K562 (cell line): ENCODE results near the gene ST6GALNAC1. TPM values are rescaled to one million over a fixed set of nuclear protein-coding genes. Genes with fewer than 3 reads are reported as not detected.

Experiments
- ATF1 ChIP-seq, 2 experiments: fragments of 450-650 bp in 1 of 2; IDR thresholded peaks; 2 replicates each; pipeline ENCODE4 v1.6.1; 2016; ENCODE audit warnings: missing compliant biosample characterization in 1 of 2, missing genetic modification characterization in 1 of 2
- DIDO1 ChIP-seq: fragments of 450-650 bp; IDR thresholded peaks from 2 replicates; pipeline ENCODE4 v1.6.1; 2016; ENCODE audit warnings: low read depth, missing biosample characterization, missing genetic modification characterization
- EGR1 ChIP-seq: fragments of 450-650 bp; conservative IDR thresholded peaks from 2 replicates; pipeline ENCODE4 v1.6.1; 2017; ENCODE audit warnings: mild to moderate bottlenecking
- ESRRA ChIP-seq: fragments of 450-650 bp; IDR thresholded peaks from 2 replicates; pipeline ENCODE4 v1.6.1; 2014; ENCODE audit warnings: low read depth, mild to moderate bottlenecking, moderate library complexity, borderline replicate concordance
- FOXJ2 ChIP-seq: fragments of 200-800 bp; sonication (Bioruptor generic); IDR thresholded peaks from 2 replicates; pipeline ENCODE4 v1.6.1; 2016; ENCODE audit warnings: missing genetic modification characterization, missing compliant biosample characterization
- GTF2E2 ChIP-seq: fragments of 200-800 bp; sonication (Bioruptor generic); IDR thresholded peaks from 2 replicates; pipeline ENCODE4 v1.6.1; 2016; ENCODE audit warnings: missing genetic modification characterization, missing compliant biosample characterization
- HDAC1 ChIP-seq, 2 experiments: fragments of 450-650 bp; IDR thresholded peaks; 2 replicates each; pipeline ENCODE4 v1.6.1; 2016 to 2017; ENCODE audit warnings: inconsistent platforms in 1 of 2, mild to moderate bottlenecking in 1 of 2, moderate library complexity in 1 of 2
- HES1 ChIP-seq: fragments of 450-650 bp; IDR thresholded peaks from 2 replicates; pipeline ENCODE4 v1.6.1; 2016; ENCODE audit warnings: low read depth, mild to moderate bottlenecking, moderate library complexity
- HNRNPLL ChIP-seq: fragments of 200-400 bp; formaldehyde crosslinking; IDR thresholded peaks from 2 replicates; pipeline ENCODE4 v1.6.1; 2017; ENCODE audit warnings: low read length, low read depth, mild to moderate bottlenecking; ENCODE audit not compliant: poor library complexity, severe bottlenecking
- JUND ChIP-seq, 2 experiments: IDR thresholded peaks; 2 replicates in 1 of 2; 3 replicates in 1 of 2; pipeline ENCODE4 v1.6.1; 2011; ENCODE audit warnings: borderline replicate concordance in 2 of 2, low read depth in 2 of 2, low read length in 2 of 2, improper control_type of control experiment in 1 of 2, missing biosample characterization in 1 of 2, missing genetic modification characterization in 1 of 2, missing genetic modification reagents in 1 of 2
- MCM2 ChIP-seq: fragments of 450-650 bp; IDR thresholded peaks from 2 replicates; pipeline ENCODE4 v1.6.1; 2017; ENCODE audit warnings: low read depth, mild to moderate bottlenecking
- MNT ChIP-seq, 2 experiments: fragments of 450-650 bp; conservative IDR thresholded peaks; 2 replicates each; pipeline ENCODE4 v1.6.1; 2017; ENCODE audit warnings: mild to moderate bottlenecking in 2 of 2, moderate library complexity in 2 of 2
- OTX1 ChIP-seq: fragments of 450-650 bp; formaldehyde crosslinking; IDR thresholded peaks from 2 replicates; pipeline ENCODE4 v1.4.0; 2022; ENCODE audit warnings: mild to moderate bottlenecking
- PML ChIP-seq: IDR thresholded peaks from 2 replicates; pipeline ENCODE4 v1.6.1; 2012; ENCODE audit warnings: low read length, inconsistent platforms
- POLR2B ChIP-seq: fragments of 450-650 bp; IDR thresholded peaks from 2 replicates; pipeline ENCODE4 v1.6.1; 2018; ENCODE audit warnings: low read depth; ENCODE audit not compliant: partially characterized antibody
- RCOR1 ChIP-seq, 2 experiments: IDR thresholded peaks; 2 replicates each; pipeline ENCODE4 v1.6.1; 2012; ENCODE audit warnings: low read depth in 2 of 2, low read length in 2 of 2, borderline replicate concordance in 1 of 2, improper control_type of control experiment in 1 of 2
- SMAD1 ChIP-seq: fragments of 150-350 bp; IDR thresholded peaks from 2 replicates; pipeline ENCODE4 v1.6.1; 2014; ENCODE audit warnings: low read length, low read depth; ENCODE audit not compliant: partially characterized antibody
- SMAD4 ChIP-seq: fragments of 250-450 bp; sonication (Bioruptor Pico); conservative IDR thresholded peaks from 2 replicates; pipeline ENCODE4 v1.8.0; 2021; ENCODE audit warnings: inconsistent platforms, mild to moderate bottlenecking, moderate library complexity
- SMARCE1 ChIP-seq: fragments of 450-650 bp; IDR thresholded peaks from 2 replicates; pipeline ENCODE4 v1.7.1; 2016; ENCODE audit warnings: mild to moderate bottlenecking
- TBP ChIP-seq: optimal IDR thresholded peaks from 2 replicates; pipeline ENCODE3; 2011; ENCODE audit warnings: low read depth, low read length, improper control_type of control experiment
- polyA plus RNA-seq, 8 experiments: library from polyadenylated mRNA; depleted of rRNA in 4 of 8; stranded (reverse) in 5 of 8; unstranded in 3 of 8; fragments of >200 nt; fragmentation: Nextera tagmentation in 2 of 8; fragmentation: Illumina TruSeq in 1 of 8; extraction: Ambion mirVana in 2 of 8; extraction: Trizol in 1 of 8; gene quantifications; 2 replicates each; pipeline versions ENCODE4 v1.2.1 to v1.2.3, GENCODE V29; 2011 to 2014; ENCODE audit warnings: inconsistent platforms in 1 of 8, missing spikeins in 1 of 8
- total RNA-seq, 7 experiments: library from RNA; depleted of rRNA in 6 of 7; stranded (reverse); fragments of >200 nt in 6 of 7; fragmentation: Illumina TruSeq in 2 of 7; extraction: Trizol in 2 of 7; gene quantifications; 2 replicates each; pipeline versions ENCODE4 v1.2.1 to v1.2.3, GENCODE V29; 2011 to 2021; ENCODE audit warnings: low replicate concordance in 1 of 7

The ST6GALNAC1 gene
- total and polyA plus RNA-seq, 9 of the 15 experiments (the other 6 are each of a cell fraction or from before 2014, with no cell fraction given), result 20.6 to 68.4 (median 50.5) TPM

GRCh38 chr17:76671912-76672262, 28.3 kb upstream of the ST6GALNAC1 start (continued):
- TF ChIP-seq MNT (conservative IDR thresholded peaks at IDR 0.05) (0 out of 4 replicates have a peak, but pooled peaks of 1 of the 2 experiments have one; percentile 20), SMARCE1 (no peak), HNRNPLL (peak; percentile 63), ESRRA (peak; percentile 14; the same call in 1 of the 2 replicates), JUND (IDR thresholded peaks at IDR 0.05; ENCODE audit: borderline replicate concordance, low read depth, low read length) (0 out of 2 replicates have a peak, but pooled peaks have one; percentile 1), JUND (tag; IDR thresholded peaks at IDR 0.05; ENCODE audit: borderline replicate concordance, low read depth, low read length) (no peak), SMAD4 (no peak), MCM2 (no peak), HDAC1 (IDR thresholded peaks at IDR 0.05) (0 out of 4 replicates have a peak, but pooled peaks of 1 of the 2 experiments have one; percentile 12), ATF1 (CRISPR knock-in tag; IDR thresholded peaks at IDR 0.05) (no peak), ATF1 (tag; IDR thresholded peaks at IDR 0.05) (peak; percentile 30), SMAD1 (peak; percentile 65), GTF2E2 (tag) (peak; percentile 67; the same call in 1 of the 2 replicates), HES1 (peak; percentile 29; the same call in 1 of the 2 replicates), DIDO1 (tag) (no peak), FOXJ2 (tag) (0 out of 2 replicates have a peak, but pooled peaks have one; percentile 45), RCOR1 (IDR thresholded peaks at IDR 0.05; ENCODE audit: borderline replicate concordance in 1 of 2, low read depth in 2 of 2, low read length in 2 of 2) (peak in 1 of 2 experiments; percentile 1; a peak in 1 of 4 replicates), OTX1 (no peak), EGR1 (0 out of 2 replicates have a peak, but pooled peaks have one; percentile 1), PML (peak; percentile 49; the same call in 1 of the 2 replicates), POLR2B (peak; percentile 66), TBP (peak; percentile 89)
- TF ChIP-seq, all 486 proteins: peak for 36
